OCI-LY7 (cell line): ENCODE results near the gene CD2BP2.
"Not testable (repeated sequence)": the region's sequence is repeated elsewhere in the genome, so short reads cannot be mapped to it uniquely, and the experiment has no call there.

Source experiments
- CTCF ChIP-seq: fragments of 200-600 bp; sonication (generic); conservative IDR thresholded peaks from 2 replicates; pipeline ENCODE4 v1.5.1; 2014; ENCODE audit warnings: mild to moderate bottlenecking, antibody characterized with exemption, low read length, moderate library complexity, mixed read lengths
- EZH2phosphoT487 ChIP-seq: fragments of 200-600 bp; sonication (generic); IDR thresholded peaks from 2 replicates; pipeline ENCODE4 v1.6.1; 2018; ENCODE audit warnings: low read depth, borderline replicate concordance, mild to moderate bottlenecking, mixed run types, antibody characterized with exemption, low read length, moderate library complexity, mixed read lengths

GRCh38 chr16:30334473-30334989 lies 20.6 kb downstream of the CD2BP2 start:
- not testable (repeated sequence) for TF ChIP-seq CTCF, EZH2phosphoT487
